GM19328 (cell line): ENCODE measurements around the gene TJP3.

Experiments used
- ATAC-seq: cut with Tn5 transposase; IDR thresholded peaks from one replicate; pipeline ENCODE4 v1.9.1; 2021; ENCODE audit warnings: mild to moderate bottlenecking, moderate library complexity; ENCODE audit not compliant: unreplicated experiment

Gene TJP3

DNA sequence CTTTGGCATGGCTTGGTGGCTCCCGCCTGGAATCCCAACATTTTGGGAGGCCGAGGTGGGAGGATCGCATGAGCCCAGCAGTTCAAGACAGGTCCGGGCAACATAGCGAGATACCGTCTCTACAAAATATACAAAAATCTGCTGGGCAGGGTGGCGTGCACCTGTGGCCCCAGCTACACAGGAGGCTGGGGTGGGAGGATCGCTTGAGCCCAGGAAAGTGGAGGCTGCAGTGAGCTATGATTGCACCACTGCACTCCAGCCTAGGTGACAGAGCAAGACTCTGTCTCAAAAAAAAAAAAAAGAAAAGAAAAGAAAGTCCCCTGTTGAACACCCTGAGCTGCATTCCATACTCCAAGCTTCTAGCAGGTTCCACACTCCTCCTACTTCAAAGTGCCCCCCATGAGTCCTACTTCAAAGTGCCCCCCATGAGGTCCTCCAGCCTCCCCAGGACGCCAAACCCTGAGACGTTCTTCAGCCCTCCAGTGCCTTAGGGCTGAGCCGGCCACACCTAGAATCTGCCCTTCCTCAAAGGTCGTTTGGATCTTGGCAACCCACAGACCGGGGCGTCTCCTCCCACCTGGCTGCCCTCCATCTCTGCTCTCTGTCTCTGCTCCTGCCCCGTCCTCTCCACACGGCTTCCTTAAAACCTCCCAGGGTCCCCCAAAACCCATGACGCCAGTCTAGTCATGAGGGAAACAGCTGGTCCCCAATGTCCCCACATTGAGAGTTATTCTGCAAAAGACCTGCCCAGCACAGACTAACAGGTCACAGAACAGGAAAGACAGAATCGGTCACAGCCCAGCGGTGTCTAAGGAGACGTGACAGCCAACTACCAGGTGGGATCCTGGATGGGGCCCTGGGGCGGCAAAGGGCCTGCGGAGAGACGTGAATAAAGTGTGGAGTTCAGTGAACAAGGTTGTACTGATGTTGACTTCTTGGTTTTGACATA is 4.8 kb downstream of the TJP3 start:
- ATAC-seq = no peak

DNA sequence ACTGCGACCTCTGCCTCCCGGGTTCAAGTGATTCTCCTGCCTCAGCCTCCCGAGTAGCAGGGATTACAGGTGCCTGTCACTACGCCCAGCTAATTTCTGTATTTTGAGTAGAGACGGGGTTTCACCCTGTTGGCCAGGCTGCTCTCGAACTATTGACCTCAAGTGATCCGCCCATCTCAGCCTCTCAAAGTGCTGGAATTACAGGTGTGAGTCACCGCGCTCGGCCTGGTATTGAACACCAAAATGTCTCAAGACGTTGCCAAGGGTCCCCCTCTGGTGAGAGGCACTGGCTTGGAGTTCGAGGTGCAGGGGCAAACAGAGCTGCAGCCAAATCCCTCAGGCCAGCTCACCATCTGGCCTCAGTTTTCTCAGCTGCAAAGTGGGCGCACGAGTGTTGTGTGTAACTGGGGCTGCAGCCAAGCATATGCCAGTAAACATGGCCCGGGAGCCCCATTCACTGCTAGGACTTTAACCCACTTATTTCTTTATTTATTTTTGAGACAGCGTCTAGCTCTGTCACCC is 8.0 kb downstream of the TJP3 start:
- ATAC-seq = no peak

DNA sequence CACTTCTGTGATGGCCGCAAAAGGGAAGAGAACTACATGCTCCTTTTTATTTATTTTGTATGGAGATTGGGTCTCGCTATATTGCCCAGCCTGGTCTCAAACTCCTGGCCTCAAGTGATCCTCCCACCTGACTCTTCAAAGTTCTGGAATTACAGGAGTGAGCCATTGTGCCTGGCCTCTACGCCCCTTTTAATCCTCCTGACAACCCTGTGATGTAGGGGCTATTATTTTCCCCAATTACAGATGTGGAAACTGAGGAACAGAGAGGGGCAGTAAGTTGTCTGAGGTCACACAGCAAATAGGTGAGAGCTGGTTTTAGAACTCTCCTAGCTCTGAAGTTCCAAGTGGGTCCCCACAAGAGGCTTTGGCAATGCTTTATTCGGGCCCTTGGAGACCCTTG is 11.7 kb downstream of the TJP3 start:
- ATAC-seq = no peak

DNA sequence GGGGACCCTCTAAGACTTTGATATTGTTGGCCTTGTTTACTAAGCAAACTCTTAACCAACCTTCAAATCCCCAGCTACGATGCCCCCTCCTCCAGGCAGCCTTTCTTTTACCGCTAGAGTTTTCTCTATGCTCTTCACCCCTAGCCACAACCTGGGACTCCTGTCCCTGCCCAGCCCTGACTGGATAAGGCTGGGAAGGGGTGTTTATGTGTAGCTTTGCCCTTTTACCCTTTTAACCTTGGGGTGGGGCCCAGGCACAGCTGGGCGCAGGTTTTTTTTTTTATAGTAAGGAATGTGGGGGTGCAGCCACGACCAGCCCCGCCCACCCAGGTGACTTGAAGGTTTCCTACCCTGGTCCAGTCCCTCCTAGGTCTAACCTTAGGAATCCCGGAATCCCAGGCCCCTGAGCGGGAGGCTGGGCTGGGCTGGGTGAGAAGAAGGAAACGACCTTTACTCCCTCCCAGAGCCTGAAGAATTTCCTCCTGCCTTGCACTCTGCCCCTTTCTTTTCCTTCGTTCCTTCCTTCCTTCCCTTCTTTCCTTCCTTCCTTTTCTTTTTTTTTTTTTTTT is 12.2 kb downstream of the TJP3 start:
- no peak for ATAC-seq

DNA sequence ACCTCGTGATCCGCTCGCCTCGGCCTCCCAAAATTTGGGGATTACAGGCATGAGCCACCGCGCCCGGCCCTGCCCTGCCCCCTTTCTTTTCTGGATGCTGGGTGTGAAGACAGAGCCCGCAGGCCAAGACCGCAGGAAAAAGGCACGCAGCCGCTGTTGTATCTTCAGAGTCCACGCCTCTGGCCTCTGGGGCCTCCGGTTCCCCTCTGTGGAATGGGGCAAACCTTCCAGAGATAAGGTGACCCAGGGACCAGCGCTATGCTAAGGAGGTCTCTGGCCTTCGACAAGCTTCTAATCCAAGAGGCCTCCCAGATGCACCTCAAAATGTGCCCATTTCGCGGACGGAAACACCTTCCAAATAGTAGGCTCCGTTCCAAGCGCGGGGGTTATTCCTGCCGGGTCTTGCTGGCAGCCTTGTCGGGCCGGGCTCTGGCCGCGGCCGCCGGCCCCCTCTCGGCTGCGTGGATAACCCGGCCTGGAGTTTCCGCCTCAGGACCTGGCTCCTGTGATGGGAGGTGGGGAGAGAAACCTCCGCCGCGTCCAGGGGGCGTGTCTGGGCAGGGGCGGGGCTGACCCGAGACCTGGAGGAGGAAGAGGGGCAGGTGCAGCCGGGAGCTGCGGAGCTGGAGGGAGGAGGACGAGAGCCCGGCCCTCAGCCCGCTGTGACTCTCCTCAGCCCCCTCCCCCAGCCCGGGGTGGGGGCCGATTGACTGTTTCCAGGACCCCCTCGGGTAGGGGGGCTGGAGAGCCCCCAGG is 13.1 kb downstream of the TJP3 start:
- no peak for ATAC-seq

DNA sequence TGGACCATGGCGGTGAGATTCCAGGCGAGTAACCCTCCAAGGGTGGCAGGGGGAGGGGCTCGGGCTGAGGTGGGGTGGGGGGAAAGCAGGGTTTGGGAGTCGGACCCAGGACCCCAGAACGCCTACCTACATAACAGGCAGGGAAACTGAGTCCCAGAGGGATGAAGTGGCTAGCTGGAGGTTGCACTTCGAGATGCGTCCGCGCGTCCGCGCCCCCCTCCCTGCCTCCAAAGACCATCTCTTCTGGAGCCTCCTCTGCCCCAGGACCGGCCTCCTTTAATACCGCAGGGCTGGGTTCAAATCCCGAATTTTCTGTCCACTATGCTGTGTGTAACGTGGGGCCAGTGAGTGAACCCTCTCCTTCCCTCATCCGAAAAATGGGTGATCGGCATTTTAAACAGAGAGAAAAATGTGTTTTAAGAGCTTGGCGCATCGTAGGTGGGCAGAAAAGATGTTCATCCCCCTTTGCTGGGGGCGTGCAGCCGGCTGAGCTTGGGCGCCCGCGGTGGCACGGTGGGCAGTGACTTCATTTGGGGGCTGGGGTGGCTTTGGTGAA is 13.8 kb downstream of the TJP3 start:
- no peak for ATAC-seq

DNA sequence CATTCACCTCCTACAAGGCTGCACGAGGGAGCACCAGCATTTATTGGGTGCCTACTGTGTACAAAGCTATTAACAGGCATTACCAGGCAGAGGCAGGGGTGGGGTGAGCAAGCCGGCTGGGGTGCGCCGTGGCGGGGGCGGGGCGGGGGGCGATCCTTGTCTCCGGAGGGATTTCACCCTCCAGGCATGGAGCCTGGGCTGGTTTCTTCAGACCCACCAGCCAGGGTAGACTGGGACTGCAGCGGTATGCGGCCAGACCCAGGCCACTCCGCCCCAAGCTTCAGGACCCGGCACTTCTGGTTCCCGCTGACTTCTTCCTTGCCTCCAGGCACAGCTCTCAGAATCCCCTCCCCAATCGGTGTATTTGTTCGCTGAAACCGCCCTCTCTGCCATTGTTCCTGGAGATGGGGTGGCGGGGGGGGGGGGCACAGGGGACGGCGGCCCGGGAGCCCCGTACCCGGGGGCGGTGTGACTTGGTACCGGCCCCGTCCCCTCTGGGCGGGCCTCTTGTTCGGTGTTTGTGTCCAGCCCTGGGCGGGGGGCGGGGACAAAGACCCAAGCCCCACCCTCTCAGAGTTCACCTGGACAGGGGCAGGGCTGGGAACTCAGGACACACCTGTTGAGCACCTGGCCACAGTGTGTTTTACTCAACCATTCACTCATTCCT is 14.4 kb downstream of the TJP3 start:
- no peak for ATAC-seq

DNA sequence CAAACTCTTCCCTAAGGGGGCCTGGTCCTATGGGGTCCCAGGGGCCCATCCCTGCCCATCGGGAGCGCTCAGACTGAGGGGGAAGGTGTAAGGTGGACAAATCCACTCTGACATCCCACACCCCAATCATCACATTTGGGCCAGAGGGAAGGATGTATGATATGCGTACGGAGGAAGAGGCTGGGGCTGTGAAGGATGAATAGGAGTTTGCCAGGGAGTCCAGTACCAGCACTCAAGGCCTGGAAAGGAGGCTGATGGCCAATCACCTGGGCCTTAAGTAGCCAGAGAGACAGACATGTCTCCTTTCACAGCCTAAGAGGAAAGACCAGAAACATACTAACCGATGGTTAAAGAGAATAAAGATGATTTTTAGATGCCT is 14.9 kb downstream of the TJP3 start:
- ATAC-seq = no peak

DNA sequence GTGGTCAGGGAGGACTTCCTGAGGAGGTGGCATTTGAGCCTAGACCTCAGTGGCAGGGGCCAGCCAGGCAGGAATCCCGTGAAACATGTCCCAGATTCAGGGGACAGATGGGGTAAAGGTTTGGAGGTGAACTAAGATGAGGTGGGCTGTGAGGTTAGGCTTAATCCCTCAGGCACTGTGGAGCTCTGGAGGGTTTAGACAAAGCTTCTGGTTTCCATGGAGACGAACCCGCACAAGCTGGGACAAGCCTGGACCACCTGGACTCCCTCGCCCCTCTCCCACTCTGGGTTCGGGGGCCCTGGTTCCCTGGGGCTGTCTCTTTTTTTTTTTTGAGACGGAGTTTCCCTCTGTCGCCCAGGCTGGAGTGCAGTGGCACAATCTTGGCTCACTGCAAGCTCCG is 15.7 kb downstream of the TJP3 start:
- ATAC-seq = no peak

DNA sequence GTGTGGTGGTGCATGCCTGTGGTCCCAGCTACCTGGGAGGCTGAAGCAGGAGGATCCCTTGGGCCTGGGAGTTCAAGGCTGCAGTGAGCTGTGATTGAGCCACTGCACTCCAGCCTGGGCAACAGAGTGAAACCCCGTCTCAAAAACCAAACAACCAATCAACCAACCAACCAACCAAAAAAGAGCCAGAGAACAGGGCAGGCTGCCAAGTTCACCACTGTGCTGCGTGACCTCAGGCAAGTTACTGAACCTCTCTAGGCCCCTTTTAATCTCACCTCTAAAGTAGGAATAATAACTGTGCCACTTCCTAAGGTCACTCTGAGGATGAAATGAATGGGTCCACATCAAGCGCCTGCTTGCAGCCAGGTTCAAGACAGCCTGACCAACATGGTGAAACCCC is 16.9 kb downstream of the TJP3 start:
- ATAC-seq = no peak

DNA sequence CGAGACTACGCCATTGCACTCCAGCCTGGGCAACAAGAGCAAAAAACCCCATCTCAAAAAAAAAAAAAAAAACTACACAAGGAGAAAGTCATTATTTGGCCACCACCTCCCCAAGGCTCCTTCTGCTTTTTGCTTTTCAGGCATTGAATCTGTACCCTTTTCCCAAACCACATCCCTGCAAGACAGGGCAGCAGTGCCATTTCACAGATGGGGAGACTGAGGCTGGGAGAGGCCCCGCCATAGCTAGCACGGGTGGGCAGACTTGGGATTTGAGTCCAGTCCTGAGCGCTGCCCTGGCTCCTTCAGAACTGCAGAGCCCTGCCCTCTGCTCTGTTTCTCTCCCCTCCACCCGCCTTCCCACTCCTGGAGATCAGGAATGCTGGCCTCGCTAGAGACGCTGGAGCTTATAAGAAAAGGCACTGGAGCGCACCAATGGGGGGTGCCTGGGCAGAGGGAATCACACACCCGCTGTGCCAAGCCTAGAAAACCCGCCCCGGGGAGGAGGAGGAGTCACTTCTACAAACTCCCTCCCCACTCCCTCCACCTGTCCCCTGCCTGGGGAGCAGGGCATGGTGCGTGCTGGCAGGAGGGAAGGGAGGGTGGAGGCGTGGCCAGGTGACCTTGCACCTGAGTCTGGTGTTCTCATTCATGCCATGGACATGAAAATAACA is 17.6 kb downstream of the TJP3 start:
- ATAC-seq = no peak

DNA sequence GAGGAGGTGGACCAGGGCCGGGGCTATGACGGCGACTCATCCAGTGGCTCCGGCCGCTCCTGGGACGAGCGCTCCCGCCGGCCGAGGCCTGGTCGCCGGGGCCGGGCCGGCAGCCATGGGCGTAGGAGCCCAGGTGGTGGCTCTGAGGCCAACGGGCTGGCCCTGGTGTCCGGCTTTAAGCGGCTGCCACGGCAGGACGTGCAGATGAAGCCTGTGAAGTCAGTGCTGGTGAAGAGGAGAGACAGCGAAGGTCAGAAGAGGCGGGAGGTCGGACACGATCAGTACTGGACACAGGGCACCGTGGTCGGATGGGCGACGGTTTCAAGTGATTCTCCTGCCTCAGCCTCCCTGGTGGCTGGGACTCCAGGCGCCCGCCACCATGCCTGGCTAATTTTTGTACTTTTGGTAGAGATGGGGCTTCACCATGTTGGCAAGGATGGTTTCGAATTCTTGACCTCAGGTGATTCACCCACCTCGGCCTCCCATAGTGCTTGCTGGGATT is 22.3 kb downstream of the TJP3 start:
- ATAC-seq = no peak

DNA sequence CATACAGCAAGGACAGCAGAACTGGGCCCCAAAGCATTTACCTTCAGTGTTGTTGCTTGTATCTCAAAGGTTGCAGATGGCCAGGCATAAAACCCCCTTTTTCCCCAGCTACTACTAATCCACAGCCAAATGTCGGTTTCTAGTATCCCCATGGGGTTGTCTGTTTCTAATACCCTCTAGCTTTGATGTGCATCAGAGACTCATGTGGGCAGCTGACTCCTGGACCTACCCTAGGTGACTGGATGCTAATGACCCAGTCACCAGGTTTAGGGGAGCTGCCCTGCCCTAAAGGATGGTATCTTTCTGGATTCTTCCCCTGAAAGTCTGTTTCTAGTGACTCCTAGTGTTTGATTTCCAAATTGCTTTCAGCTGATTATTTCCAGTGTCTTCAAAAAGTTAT is 23.9 kb downstream of the TJP3 start:
- ATAC-seq = no peak

DNA sequence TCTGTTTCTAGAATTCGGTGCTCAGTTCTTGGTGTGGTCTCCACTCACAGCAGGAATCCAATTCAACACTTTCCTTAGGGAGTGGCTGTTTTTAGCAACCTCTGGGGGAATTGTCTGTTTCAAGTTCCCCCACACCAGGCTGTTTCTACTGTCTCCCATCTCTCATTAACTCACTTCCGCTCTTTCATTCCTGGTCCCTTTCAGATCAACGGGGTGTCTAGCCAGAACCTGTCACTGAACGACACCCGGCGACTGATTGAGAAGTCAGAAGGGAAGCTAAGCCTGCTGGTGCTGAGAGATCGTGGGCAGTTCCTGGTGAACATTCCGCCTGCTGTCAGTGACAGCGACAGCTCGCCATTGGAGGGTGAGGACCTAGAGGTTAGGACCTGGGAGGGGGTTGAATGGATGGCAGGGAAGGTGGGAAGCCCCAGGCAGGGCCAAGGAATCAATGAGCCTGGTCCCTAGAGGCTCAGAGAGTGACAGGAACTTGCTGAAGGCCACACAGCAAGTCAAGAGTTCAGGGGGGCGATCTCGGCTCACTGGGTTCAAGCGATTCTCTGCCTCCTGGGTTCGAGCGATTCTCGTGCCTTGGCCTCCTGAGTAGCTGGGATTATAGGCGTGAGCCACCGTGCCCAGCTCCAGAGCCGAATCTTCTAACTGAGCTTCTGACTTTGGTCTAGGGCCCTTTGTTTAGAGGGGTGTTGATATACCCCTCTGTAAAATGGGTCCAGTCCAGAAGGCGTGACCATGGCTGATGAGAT is 25.5 kb downstream of the TJP3 start:
- ATAC-seq = no peak

DNA sequence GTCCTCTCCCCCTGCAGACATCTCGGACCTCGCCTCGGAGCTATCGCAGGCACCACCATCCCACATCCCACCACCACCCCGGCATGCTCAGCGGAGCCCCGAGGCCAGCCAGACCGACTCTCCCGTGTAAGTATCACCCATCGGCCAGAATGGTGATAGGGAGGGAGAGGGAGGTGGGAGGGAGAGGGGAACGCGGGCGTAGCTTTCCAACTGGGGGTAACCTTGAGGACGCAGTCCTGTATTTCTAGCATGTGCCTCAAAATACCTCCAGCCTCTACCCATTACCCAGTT is 26.1 kb downstream of the TJP3 start:
- no peak for ATAC-seq

DNA sequence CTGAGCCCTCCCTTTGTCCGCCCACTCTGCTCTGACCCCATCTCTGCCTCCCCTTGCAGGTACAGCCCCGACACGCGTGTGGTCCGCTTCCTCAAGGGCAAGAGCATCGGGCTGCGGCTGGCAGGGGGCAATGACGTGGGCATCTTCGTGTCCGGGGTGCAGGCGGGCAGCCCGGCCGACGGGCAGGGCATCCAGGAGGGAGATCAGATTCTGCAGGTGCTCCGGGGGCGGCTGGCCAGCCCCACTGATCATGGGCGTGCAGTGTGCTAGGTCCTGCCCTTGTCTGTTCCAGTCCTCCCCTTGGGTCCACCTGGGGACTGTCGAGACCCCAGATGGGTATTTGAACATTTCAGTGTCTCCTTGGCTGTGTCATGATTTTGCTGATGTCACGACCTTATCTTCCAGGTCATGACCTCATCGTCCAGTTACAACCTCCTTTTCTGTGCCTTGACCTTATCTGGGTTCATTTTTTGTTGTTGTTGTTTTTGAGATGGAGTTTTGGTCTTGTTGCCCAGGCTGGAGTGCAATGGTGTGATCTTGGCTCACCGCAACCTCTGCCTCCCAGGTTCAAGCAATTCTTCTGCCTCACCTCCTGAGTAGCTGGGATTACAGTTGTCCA is 28.0 kb downstream of the TJP3 start:
- no peak for ATAC-seq

DNA sequence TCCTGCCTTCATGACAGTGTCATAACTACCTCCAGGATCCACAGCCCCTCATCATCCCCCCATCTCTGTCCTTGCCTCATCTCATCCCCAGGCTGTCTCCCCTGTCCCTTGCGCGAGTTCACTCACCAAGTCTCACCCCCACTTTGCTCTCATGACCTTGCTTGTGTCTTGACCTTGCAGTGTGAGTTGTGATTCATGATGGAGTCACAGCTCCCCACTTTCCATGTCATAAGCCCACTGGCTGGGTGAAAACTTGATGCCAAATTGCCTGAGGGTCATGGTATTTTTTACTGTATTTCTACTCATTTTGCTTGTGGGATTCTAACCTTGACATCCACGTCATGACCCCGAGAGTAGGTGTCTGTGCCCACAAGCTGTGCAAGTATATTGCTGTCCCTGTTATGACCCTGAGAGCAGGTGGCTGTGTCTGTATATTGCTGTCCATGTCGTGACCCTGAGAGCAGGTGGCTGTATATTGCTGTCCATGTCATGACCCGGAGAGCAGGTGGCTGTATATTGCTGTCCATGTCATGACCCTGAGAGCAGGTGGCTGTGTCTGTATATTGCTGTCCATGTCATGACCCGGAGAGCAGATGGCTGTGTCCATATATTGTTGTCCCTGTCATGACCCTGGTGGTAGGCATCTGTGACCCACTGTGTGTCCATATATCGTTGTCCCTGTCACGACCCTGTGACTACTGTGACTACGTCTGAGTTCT is 29.5 kb downstream of the TJP3 start:
- no peak for ATAC-seq

DNA sequence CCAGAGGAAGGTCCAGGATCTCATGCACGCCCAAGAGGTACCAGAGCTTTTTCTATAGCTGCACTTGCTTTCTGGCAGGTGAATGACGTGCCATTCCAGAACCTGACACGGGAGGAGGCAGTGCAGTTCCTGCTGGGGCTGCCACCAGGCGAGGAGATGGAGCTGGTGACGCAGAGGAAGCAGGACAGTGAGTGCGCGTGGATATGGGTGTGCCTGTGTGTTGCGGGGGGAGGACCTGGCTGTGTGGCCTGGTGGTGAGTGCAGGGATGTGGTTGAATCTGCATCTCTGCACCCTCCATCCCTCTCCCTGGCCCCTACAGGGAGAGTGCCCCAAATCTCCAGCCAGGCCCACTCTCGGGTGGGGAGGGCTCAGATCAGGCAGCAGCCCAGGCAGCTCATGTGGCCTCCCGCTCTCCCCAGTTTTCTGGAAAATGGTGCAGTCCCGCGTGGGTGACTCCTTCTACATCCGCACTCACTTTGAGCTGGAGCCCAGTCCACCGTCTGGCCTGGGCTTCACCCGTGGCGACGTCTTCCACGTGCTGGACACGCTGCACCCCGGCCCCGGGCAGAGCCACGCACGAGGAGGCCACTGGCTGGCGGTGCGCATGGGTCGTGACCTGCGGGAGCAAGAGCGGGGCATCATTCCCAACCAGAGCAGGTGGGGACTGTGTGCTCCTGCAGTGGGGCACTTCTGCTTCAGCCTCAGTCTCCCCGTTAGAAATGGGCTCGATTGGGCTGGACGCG is 30.5 kb downstream of the TJP3 start:
- no peak for ATAC-seq
